GM12864 (cell line): ENCODE measurements around the gene NEK6.

Experiments
- DNase-seq: peaks from one replicate; pipeline ENCODE4 v3.0.0-alpha.2; 2011; ENCODE audit warnings: low read depth
- H3K4me3 ChIP-seq: 2 replicates; pipeline ENCODE4 v1.5.1; 2011; ENCODE audit warnings: mild to moderate bottlenecking, low read depth, low read length, control low read depth
- TF ChIP-seq, protein P1 (sequence below): IDR thresholded peaks from 2 replicates; pipeline ENCODE4 v1.5.1; 2011; ENCODE audit warnings: low read depth, mild to moderate bottlenecking, moderate library complexity, low read length, control low read depth, inconsistent platforms; ENCODE audit errors: missing control alignments

The NEK6 gene

DNA sequence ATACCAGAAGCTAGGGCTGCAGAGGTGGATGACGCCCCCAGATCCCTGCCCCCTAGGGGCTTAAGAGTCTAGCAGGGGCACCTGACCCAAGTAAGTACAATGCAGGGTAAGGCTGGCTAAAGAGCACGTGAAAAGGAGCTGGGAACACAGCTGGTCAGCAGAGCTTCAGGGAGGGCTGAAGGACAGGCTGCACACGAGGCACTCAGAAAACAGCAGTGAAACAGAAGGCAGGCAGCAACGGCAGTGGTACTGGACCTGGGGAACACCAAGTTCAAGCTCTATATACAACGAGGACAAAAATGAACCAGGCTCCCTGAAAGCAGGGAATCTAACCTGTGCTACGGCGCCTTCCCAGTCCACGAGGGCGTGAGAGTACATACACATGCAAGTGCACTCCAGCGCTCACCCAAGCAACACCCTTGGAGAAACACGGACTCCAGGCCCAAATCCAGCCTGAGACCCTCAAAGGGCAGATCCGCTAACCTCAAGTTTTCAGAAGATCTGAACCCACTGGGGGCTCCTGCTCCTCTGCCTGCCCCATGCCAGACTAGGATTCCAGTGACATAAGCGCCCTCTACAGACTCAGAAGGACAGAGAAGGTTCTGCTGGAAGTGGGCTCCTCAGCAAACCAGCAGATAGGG is 100.1 kb downstream of the NEK6 start:
- TF ChIP-seq, protein P1, sequence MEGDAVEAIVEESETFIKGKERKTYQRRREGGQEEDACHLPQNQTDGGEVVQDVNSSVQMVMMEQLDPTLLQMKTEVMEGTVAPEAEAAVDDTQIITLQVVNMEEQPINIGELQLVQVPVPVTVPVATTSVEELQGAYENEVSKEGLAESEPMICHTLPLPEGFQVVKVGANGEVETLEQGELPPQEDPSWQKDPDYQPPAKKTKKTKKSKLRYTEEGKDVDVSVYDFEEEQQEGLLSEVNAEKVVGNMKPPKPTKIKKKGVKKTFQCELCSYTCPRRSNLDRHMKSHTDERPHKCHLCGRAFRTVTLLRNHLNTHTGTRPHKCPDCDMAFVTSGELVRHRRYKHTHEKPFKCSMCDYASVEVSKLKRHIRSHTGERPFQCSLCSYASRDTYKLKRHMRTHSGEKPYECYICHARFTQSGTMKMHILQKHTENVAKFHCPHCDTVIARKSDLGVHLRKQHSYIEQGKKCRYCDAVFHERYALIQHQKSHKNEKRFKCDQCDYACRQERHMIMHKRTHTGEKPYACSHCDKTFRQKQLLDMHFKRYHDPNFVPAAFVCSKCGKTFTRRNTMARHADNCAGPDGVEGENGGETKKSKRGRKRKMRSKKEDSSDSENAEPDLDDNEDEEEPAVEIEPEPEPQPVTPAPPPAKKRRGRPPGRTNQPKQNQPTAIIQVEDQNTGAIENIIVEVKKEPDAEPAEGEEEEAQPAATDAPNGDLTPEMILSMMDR: peak; percentile 9
- no peak for DNase-seq
- no peak overlapping the region for H3K4me3 ChIP-seq

DNA sequence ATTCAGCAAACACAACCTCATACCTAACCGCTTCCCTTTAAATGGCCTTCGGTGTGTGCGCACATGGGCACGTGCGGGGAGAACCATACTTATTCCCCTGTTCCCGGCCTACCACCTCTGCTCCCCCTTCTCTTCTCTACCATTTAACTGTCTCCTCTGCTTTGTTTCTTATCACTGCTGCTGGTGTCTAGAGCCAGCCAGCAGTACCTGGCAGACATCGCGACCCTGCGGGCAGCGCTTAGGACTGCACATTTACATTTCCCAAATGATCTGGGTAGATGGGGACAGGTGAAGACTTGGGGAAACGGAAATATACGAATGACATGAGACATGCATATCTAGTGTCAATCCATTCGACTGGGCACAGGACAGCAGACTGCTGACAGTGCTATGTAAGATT is 100.9 kb downstream of the NEK6 start:
- DNase-seq: no peak
- no peak overlapping the region for H3K4me3 ChIP-seq
- TF ChIP-seq, protein P1: no peak

DNA sequence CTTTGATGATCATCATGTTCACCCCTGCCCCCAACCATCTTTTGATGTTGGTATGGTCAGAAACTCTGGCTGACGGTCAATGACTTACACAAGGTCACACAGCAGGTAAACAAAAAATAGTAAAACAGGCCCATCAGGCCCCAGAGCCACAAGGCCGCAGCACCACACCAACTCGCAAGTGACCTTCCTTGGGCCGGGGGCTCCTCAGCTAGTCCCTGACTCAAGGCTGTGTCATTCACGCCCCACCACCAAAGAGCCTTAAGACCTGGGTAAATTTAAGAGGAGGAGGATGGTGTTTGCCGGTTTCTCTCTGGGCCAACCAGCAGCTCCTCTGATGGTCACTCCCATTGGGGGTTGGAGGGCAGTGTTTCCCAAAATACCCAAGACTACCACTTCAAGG is 101.7 kb downstream of the NEK6 start:
- TF ChIP-seq, protein P1: no peak
- no peak for DNase-seq
- H3K4me3 ChIP-seq: no peak overlapping the region

DNA sequence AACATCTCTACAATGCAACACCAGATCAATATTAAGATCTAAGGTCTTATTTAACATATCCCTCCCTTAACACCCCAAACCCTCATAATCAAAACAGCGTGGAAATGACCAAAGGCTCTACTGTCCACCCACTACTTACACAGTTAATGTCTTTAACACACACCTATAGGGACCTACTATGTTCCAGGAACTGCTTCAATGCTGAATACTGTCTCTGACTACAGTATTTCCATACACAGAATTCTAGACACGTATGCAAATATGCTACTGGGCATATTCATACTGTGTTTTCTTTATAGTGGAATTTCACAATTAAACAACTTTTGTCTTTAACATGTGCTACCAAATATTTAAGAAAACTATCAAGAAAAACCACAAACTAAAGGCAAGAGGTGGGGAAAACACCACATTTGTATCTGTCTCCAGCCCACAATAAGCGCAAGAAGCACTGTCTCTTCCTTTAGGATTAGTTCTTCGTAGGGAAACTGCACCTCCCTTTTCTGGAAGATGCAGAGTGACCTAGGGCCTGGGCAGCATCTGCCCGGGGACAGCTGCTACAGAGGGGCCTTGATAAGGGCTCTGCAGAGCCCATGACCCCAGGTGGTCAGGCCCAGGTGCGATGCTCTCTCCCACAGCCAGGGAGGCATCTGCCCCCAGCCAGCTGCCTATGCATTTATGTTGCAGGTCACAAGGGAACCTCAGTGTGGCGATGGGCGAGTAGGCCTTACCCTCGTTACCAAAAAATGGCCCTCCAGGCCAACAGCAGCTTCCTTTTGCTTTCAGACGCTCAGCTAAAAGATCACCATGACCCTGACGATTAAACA is 102.3 kb downstream of the NEK6 start:
- TF ChIP-seq, protein P1: no peak
- DNase-seq: no peak
- H3K4me3 ChIP-seq: no peak overlapping the region

DNA sequence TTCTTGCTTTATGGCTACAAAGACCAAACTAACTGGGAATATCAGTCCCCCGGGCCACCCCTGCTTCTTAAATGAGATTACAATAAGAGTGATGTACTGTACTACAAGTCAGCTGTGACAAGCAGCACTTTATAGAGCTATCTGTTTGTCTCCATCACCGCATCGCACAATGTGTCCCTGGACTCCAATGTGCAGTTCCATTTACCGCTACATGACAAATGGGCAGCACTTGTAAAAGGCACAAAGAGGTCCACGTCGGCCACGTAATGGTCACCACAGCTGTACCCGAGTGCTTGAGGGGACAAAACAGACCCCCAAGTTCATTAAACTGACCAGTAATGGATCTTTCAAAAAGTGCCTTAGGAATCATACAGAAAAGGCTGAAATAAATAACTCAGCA is 103.4 kb downstream of the NEK6 start:
- H3K4me3 ChIP-seq: no peak overlapping the region
- TF ChIP-seq, protein P1: no peak
- no peak for DNase-seq

DNA sequence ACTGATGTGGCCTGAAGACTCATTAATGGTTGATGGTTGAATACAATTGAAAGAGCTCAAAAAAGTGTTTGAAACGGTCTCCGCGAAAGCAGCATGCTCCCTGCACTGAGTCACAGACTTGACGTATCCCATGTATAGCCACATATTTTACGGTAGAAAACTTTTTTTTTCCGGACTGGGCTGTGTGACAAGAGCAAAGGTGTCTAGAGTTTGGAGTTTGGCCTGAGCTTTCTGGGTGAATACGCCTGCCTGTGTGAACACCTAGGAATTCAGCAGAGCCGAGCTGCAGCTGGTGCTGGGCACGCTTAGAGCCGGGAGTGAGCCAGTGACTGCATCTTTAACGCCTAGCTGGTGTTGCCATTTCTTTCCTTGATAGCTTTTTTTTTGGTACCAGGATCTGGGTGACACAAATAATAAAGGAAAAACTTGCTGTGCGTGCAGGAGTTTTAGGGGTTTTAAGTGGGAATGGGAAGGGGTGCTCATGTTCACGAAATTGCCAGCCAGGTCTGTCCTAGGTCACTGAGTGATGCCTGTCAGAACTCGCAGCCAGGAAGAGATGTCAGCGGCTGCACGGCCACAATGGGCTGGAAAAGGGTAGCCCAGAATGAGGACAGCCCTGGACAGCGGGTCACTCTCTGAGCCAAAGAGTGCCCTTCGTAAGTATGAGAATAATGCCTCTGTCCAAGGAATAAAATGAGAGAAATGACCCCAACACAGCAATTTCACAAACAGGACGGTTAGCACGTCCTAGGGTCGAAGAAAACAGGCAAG is 105.8 kb downstream of the NEK6 start:
- H3K4me3 ChIP-seq: no peak overlapping the region
- TF ChIP-seq, protein P1: no peak
- no peak for DNase-seq
